Activated CD4-positive, alpha-beta T cell treated with anti-CD3 and anti-CD28 coated beads, Interleukin-2, Interleukin-4, amounts not matched to agents 100 ng/mL and 50 ng/mL, durations not matched to agents 16 hours and 8 hours (primary cell): ENCODE measurements around the gene CEP57.
"Not testable (repeated sequence)": the region's sequence is repeated elsewhere in the genome, so short reads cannot be mapped to it uniquely, and the experiment has no call there.

Experiments
- DNase-seq: peaks from one replicate; pipeline ENCODE4 v3.0.0-alpha.2; 2020; ENCODE audit warnings: low spot score

The CEP57 gene

DNA sequence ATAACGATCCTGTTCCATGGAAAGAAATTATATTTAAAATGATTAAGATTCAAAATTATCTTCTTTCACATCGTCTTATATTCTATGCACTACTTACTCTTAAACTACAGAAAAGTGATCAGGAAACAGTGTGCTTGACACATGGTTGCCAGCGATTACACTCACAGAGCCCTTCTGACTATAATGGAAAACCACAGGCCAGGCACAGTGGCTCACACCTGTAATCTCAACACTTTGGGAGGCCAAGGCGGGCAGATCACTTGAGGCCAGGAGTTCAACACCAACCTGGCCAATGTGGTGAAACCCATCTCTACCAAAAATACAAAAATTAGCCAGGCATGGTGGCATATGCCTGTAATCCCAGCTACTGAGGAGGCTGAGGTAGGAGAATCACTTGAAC lies 69.7 kb downstream of the CEP57 start:
- DNase-seq = peak; percentile 19

DNA sequence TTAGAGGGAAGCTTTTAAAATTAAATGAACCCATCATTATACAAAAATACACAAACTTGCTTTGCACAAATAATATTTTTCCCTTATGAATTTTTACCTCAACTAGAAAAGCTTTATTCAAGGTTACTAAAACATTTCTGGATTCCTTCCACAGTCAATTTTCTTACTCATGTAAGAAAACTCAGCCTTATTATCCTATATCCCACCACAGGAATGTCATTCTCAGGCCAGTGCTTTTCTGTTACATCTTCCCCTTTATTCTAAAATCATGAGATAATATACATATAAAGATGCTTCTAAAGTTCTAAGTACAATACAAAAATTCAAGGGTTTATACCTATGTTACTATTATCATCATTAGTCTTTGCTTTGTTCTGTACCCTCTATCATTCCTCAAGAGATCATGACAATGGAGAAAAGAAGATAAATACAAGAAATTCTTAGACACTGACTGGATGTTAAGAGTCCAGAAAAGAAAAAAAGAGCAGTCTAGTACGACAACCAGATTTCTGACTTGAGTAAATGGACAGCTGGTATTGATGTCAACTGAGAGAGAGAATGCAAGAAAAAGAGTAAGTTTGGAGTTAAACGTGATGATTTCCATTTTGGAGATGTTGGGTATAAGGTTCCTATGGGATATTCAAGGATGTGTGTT lies 73.3 kb downstream of the CEP57 start:
- no peak for DNase-seq

DNA sequence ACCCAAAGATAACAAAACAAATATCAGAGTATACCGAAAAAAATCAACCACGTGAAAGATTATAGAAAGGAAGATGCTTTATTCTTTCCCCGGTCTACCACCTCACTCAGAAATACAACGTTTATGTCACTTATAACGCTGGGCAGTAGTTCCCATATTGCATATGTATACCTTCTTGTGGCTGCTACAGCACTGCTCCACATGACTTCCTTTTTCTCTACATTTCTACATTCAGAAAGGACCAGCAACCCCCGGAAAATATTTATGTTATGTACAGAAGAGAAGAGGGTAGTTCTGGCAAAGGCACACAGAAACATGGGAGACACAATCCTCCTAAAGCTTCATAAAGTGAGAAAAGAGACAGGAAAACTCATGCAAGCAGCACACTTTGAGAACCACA lies 76.8 kb downstream of the CEP57 start:
- DNase-seq = no peak

DNA sequence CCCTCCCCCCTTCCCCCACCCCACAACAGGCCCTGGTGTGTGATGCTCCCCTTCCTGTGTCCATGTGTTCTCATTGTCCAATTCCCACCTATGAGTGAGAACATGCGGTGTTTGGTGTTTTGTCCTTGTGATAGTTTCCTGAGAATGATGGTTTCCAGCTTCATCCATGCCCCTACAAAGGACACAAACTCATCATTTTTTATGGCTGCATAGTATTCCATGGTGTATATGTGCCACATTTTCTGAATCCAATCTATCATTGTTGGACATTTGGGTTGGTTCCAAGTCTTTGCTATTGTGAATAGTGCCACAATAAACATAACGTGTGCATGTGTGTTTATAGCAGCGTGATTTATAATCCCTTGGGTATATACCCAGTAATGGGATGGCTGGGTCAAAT lies 80.6 kb downstream of the CEP57 start:
- DNase-seq = not testable (repeated sequence)

DNA sequence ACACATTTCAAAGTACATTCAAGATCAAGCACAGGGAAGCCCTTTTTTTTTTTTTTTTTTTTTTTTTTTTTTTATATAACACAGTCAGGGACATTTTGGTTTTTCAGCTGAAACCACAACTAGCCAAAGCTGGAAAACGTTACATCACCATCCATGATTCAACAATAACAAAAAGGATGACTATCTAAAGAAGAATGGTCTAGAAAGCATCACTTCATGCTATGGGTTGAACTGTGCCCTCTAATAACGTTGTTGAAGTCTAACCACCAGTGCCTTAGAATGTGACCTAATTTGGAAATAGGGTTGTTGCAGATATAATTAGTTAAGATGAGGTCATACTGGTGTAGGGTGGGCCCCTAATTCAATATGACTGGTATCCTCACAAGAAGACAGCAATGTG lies 87.0 kb downstream of the CEP57 start:
- DNase-seq = peak; percentile 3
